ENCODE results near the gene EIF6.

- TF ChIP-seq, protein P1, sequence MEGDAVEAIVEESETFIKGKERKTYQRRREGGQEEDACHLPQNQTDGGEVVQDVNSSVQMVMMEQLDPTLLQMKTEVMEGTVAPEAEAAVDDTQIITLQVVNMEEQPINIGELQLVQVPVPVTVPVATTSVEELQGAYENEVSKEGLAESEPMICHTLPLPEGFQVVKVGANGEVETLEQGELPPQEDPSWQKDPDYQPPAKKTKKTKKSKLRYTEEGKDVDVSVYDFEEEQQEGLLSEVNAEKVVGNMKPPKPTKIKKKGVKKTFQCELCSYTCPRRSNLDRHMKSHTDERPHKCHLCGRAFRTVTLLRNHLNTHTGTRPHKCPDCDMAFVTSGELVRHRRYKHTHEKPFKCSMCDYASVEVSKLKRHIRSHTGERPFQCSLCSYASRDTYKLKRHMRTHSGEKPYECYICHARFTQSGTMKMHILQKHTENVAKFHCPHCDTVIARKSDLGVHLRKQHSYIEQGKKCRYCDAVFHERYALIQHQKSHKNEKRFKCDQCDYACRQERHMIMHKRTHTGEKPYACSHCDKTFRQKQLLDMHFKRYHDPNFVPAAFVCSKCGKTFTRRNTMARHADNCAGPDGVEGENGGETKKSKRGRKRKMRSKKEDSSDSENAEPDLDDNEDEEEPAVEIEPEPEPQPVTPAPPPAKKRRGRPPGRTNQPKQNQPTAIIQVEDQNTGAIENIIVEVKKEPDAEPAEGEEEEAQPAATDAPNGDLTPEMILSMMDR (IDR thresholded peaks at IDR 0.05; ENCODE audit: insufficient read depth, low read depth, low read length): no peak
- no peak for TF ChIP-seq EZH2 (IDR thresholded peaks at IDR 0.05; ENCODE audit: insufficient read depth, low read length)
Measured at GRCh38 chr20:35290186-35290886, 5.8 kb upstream of the EIF6 start.
